ENCODE data around the gene PTPN3.

The PTPN3 gene

DNA sequence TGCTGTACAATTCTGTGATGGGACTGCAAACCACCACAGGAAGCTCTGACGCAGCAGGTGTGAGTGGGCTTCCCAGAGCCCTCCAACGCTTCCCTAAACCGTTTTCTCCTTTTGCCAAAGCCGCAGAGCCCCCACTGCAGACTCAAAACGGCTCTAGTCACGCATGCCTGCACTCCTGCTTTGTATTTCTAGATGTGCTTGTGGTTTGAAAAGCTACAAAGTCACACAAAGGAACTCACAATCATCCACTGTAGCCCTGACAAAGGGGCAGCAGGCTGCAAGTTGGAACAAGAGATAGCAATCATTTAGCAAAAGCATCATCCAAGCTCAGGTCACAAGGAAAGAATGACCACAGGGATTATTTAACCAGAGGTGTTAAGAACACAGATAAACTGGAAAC is 79.3 kb downstream of the PTPN3 start:
- no peak for DNase-seq

DNA sequence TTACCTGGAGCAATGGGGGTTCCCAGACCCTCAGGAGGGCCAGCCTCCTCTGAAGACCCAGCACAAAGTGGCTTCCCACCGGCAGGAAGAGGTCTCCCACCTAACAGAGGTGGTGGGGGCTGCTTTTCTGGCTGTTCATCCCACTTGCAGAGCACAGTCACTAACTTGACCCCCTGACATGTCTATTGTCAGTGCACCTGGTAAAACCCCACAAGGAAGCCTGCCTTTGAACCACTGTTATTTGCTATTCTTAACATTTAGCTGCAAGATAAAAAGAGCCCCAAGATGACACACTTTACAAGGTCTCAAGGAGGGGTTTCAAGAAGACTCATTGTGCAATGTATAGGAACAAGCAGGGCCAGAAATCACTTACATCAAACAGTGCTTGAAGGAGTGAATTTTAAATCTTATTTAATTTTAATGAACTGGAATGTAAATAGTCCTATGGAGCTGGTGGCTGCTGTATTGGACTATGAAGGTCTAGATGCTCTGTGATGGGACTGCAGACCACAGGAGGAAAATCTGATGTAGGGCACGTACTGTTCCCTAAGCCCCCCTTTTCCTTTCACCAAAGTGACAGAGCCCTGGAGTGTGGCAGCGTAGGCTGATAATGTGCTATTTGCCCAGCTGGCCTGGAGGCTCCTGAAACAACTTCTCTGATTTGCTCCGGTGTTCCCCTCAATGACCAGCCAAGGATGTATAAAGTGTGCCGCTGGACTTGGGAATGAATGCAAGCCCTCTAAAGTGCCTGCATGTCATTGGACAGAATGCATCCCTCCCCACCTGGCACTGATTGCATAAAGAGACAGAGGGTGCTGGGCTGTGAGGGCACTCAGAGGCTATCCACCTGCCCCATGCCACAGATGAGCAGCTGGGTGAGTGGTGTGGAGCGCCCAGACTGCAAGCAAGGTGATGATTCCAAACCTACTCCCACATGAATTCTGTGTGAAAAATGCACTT is 80.2 kb downstream of the PTPN3 start:
- no peak for DNase-seq

GRCh38 chr9:109417054-109417453 is 81.1 kb downstream of the PTPN3 start:
- DNase-seq, result no peak

GRCh38 chr9:109416135-109416706 is 81.9 kb downstream of the PTPN3 start:
- DNase-seq, result no peak

DNA sequence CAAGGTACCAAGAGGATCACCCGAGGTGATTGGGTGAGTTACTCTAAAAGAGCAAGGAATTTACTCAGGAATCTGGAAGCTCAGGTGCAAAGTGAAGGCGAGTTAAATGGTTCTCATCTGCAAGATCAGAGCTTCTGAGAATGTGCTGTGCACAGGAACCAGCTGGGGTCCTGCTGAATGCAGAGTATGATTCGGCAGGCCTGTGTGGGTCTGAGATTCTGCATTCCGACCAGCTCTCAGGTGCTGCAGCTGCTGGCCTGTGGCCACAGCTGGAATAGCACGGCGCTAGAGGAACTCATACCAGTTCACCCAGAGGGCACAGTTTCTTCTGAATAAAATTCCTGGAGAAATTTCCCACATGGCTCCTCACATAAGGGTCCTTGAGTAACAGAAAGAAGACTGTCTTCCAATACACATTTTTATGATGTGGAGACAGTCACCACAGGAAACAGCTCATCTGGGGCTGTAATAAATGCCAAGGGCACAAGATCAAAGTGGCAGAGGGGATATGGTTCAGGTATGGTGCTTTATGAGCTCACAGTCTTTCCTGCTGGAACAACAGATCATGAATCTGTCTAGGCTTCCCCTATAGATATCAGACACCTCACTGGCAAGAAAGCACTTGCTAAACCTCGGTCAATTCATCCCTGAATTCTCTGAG is 83.9 kb downstream of the PTPN3 start:
- DNase-seq, result no peak

- DNase-seq, result no peak
Observed at GRCh38 chr9:109411798-109412352, 86.2 kb downstream of the PTPN3 start.

DNA sequence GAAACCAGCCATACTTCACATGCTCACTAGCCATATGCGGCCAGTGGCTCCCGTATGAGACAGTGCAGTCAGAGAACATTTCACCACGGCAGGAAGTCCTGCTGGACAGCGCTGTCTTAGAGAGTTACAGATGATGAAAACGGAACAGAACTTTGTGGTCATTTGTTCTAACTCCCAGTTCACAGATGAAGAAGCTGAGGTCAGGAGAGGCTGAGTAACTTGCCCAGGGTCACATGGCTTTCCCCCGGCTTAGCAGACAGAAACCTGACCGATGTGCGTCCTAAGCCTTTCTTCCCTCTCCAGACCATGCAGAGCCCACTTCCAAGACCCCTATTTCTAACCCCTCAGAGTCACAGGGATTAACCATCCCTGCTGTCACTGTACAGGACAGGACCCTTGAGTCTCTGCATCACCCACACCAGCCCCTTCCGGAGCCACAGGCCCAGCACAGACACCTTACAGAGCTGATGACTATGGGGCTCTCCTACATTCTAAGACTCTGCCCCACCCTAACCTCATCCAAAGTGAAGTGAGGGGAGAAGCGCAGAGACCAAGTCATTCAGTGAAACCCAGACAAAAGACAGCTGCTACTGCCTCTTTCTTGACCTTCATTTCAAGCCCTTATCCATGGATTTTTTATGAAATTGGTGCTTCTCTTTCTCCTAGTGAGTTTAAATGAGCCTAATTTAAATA is 86.9 kb downstream of the PTPN3 start:
- DNase-seq, result no peak

- DNase-seq, result no peak
Observed at GRCh38 chr9:109409773-109410397, 88.2 kb downstream of the PTPN3 start.

GRCh38 chr9:109408759-109409462 is 89.2 kb downstream of the PTPN3 start:
- DNase-seq, result no peak

DNA sequence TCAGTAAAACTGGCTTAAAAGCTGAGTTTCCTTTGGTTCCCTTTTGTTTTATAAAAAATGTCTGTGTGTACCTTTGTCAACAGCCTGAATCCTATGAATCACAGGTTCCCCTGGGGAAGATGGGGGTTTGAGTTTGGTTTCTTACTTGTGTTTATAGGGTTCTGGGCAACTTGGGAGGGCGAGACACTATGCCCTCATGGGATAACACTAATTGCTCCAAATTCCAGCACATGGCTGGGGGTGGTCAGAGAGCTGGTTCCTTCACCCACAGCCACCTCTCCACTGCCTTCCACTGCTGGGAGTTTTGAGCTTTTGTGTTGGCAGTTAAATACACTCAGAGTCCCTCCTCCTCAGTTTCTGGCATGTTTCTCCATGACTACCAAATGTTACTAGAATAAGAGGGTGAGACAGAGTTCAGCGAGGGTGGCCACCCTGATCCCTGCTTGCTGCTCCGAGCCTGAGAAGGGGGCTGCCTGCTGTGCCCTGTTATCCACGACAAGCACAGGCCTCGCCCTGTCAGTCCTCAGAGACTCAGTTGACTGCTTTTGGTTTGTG is 94.3 kb downstream of the PTPN3 start:
- DNase-seq, result no peak

DNA sequence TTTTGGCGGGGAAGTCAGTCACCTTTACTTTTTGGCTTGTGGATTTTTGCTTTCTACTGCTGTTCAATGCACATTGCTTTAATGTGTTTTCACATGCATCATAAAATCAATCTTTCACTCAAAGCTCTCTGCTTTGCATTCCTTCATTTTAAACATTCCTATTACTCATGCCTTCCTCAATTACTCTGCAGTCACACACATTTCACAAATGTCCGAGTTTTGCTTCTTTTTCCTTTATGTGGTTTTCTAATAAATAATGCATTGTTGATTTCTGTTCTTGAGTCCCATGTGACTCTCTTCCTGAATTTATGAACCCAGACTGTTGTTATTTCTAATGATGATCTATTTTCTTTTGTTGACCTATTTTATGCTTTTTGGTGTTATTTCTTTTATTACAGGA is 95.0 kb downstream of the PTPN3 start:
- no peak for DNase-seq

DNA sequence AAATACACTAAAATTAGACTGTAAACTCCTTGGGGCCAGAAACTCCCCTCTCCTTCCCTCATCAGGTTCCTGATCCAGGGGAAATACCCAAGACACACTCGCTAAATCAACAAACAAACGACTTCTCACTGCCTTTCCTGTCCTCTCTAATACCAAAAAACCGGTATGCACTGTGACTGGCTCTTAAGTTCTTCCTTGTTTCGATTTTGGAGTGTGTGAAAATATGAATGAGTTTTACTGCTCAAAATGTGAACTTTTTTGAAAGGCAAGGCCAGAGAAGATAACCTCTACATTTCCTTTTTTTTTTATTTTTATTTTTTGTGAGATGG is 96.2 kb downstream of the PTPN3 start:
- no peak for DNase-seq

GRCh38 chr9:109401169-109401989 is 96.7 kb downstream of the PTPN3 start:
- no peak for DNase-seq

GRCh38 chr9:109399258-109399767 is 98.8 kb downstream of the PTPN3 start:
- no peak for DNase-seq

- no peak for DNase-seq
Observed at GRCh38 chr9:109391176-109391575, 106.9 kb downstream of the PTPN3 start.

GRCh38 chr9:109387856-109388255 is 110.3 kb downstream of the PTPN3 start:
- no peak for DNase-seq

GRCh38 chr9:109387206-109387605 is 110.9 kb downstream of the PTPN3 start:
- DNase-seq, result no peak

DNA sequence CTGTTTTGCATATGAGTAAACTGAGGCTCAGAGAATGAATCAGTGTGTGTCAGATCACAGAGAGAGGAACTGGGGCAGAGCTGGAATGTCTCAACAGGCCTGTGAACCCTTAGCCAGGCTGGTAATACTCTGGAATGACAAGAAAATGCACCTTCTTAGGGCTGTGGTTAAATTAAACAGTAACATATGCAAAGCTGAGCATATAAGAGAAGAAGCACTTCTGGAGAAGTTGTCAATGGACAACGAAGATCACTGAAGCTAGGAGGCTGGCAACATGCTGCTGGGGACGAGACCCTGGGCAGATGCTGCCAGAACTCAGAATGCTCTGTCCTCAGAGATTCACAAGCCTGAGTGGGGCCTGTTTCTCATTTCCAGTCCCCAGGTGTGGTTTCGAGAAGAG is 112.6 kb downstream of the PTPN3 start:
- DNase-seq, result no peak

DNA sequence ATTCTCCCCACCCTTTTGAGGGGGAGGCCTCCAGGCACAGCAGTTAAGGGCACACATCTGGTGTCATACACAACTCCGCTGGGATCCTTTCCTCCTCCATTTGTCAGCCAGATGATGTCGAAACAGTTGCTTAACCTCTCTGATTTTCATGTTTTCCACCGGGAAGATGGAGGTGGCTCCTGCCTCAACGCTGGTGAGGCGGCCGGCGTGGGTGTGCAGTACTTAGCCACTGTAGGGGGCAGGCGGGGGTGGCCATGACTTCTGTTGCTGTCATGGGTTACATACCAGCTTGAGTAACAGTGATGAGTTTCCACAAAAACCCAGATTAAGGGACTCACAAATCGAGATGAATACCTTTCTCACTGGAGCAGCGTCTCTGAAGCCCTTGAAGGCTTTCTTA is 114.2 kb downstream of the PTPN3 start:
- DNase-seq, result no peak

DNA sequence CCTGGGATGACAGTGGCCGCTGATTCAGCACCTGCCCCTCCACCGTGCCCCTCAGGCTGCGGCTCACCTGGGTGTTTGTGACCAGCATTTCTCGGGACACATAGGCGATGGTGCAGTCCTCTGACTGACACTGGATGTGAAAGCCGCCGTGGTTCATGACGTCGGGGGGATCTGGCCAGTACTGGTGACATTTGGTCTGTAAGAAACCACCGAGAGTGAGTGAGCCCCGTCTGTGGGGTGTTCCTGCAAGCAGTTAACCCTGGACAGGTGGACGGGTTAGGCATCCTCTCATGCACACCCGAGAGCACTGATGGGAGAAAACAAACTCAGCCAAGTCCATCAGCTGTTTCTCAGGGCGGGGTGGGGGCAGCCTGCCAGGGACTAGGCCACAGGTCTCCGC is 114.8 kb downstream of the PTPN3 start:
- DNase-seq, result no peak

DNA sequence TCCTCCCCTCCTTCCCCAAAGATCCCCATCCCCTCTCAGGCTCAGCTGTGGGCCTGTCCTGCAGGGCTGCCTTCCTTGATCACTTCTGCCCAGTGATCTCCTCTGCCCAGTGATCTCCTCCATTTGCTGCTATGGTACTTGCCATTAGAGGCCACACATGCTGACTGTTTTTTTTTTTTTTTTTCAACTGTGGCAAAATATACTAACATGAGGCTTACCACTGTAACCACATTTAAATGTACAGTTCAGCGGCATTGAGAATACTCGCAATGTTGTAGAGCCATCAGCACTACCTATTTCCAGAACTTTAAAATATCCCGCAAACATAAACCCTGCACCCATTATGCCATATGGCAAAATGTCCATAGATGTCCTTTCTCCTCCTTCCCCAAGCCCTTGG is 115.5 kb downstream of the PTPN3 start:
- DNase-seq, result no peak
